Activated CD4-positive, CD25-positive, alpha-beta regulatory T cell (primary cell): ENCODE measurements around the gene RAB40C.

ENCODE experiments used
- DNase-seq, 4 experiments: peaks; one replicate each; lab custom pipeline; 2025; lab: John Stamatoyannopoulos, UW

RAB40C gene

GRCh38 chr16:646679-647172 lies 56.9 kb downstream of the RAB40C start:
- no peak for DNase-seq

GRCh38 chr16:647173-647902 lies 57.5 kb downstream of the RAB40C start:
- DNase-seq: no peak

- DNase-seq: peak in 1 of 4 experiments; percentile 16
Observed at GRCh38 chr16:648071-648780, 58.4 kb downstream of the RAB40C start.

GRCh38 chr16:648781-649589 lies 59.1 kb downstream of the RAB40C start, which contains the start of gene WDR90:
Gene WDR90 (plus strand): TSS chr16:649365. CDS start chr16:649417, 52 bp downstream.
- DNase-seq: peak; percentile 80 to 90 (median 86)

- no peak for DNase-seq
Observed at GRCh38 chr16:649631-650030, 59.8 kb downstream of the RAB40C start.

GRCh38 chr16:651844-652243 lies 62.0 kb downstream of the RAB40C start:
- no peak for DNase-seq

DNA sequence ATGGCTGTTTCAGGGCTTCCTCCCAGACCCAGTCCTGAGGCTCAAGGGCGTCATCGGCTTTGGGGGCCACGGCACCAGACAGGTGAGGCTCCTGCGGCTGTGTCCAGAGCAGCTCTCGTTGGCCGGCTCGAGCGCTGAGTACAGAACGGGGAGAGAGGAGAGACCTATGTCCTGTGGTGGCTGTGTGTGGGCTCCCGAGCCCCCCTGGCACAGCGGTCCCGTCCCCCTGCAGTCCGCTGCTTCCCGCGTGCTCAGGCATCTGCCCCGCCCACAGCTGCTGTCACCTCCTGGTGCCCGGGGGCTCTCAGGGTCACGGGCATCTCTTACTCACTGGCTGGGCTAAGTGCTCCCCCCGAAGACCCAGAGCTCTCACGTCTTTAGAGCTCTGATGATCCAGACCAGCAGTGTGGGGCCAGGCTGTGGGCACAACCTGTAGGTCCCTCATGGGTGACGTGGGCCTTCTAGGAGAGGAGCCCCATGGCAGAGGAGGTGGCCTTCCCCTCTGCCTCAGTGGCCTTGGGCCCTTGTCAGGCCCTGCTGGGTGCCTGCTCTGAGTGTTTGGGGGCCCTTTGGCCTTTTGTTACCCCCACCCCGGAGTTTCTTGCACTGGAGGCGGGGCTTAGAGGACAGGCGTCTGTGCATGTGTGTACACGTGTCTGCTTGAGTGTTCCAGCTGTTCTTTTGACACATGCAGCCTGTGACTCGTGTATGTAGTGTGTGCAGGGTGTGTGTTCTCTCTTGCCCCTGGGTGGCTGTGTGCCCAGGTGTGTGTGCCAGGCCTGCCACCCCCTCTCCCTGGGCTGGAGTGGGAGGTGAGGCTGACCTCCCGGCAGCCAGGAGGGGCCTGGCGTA lies 62.8 kb downstream of the RAB40C start:
- no peak for DNase-seq

DNA sequence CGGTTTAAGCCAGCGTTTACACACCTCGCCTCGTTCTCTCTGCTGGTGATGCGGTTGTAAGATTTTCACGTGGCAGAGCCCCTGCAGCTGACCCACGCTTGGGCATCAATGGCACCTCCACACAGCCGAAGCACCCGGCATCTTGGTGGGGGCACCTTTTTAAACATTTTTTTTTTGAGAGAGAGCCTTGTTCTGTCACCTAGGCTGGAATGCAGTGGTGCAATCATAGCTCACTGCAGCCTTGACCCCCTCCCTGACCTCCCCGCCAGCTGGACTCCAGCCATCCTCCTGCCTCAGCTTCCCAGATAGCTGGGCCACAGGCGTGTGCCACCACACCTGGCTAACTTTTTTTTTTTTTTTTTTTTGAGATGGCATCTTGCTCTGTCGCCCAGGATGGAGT lies 64.2 kb downstream of the RAB40C start:
- no peak for DNase-seq

DNA sequence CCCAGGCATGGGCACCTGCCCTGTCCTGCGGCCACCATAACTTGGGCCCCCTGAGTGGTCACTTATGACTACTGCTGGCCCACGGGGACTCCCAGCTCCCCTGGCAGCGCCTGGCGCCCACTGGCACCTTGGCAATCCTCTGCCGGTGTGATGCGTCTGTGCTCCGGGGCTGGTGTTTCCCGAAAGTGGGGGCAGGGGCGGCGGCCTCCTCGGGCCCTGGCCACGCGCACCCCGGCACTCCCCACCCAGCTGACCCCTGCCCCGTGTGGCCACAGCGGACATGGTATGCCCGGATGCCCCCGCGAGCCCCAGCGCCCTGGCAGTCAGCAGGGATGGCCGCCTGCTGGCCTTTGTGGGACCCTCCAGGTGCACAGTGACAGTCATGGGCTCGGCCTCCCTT lies 67.6 kb downstream of the RAB40C start:
- no peak for DNase-seq

DNA sequence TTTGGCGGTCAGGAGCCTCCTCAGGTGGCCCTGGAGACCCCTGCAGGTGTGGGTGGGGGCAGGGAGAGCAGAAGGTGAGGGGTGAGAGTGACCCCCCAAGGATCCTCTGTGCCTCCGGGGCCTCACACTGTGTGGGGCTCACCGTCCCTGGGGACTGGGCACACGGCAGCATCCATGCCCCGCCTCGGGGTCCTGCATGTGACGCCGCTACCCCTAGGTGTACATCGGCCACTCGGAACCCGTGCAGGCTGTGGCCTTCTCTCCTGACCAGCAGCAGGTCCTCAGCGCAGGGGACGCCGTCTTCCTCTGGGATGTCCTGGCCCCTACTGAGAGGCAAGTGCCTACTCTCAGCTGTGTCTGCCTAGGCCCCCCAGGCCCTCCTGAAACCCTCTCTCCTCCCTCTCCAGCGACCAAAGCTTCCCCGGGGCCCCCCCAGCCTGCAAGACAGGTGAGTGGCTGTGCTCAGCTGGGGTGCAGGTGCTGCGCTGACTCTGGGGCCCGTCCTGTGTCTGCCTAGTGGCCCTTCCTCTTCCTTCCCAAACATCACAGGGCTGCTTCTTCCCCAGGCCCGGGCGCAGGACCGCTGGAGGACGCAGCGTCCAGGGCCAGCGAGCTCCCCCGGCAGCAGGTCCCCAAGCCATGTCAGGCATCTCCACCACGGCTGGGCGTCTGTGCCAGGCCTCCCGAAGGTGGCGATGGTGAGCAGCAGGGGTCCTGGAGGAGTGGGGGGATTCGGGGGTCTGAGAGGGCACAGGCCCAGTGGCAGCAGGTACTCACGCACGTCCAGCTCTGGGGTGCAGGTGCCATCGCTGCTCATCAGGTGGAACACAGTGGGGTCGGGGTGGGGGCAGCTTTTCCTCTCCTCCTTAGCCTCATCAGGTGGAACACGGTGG lies 69.1 kb downstream of the RAB40C start:
- DNase-seq: no peak

GRCh38 chr16:659618-660017 lies 69.8 kb downstream of the RAB40C start:
- DNase-seq: no peak

GRCh38 chr16:660132-660458 lies 70.2 kb downstream of the RAB40C start:
- DNase-seq: no peak

GRCh38 chr16:660459-661183 lies 70.8 kb downstream of the RAB40C start:
- DNase-seq: peak; percentile 45 to 66 (median 52)

GRCh38 chr16:661184-661821 lies 71.4 kb downstream of the RAB40C start:
- no peak for DNase-seq

DNA sequence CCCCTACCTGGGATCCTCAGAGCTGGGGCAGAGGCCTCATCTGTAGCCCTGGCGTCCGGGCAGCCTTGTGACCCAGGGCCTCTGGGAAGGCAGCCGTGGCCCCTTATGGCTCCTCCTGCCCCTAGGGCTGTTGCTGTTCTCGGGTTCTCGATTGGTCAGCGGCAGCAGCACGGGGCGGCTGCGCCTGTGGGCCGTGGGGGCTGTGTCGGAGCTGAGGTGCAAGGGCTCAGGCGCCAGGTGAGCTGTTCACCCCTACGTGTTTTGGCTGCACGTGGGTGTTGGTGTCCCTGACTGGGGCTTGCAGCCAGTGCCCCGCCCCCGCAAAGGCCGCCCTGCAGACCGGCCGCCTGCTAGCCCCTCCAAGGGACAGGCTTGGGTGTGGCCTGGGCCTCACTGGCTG lies 72.2 kb downstream of the RAB40C start:
- DNase-seq: no peak

GRCh38 chr16:662597-662996 lies 72.7 kb downstream of the RAB40C start:
- DNase-seq: no peak

DNA sequence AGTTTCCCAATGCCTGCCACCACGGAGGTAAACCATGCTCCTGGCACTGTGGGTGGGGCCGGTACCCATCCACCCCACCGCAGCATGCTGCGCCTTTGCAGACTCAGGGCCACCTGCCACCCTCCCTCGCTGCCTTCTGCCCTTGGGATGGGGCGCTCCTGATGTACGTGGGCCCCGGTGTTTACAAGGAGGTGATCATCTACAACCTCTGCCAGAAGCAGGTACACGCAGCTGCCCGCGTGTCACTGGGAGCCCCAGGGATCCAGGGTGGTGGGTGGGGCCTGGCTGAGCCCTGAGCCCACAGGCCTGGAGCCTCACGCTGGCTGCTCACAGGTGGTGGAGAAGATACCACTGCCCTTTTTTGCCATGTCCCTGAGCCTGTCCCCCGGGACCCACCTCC lies 76.7 kb downstream of the RAB40C start:
- no peak for DNase-seq

DNA sequence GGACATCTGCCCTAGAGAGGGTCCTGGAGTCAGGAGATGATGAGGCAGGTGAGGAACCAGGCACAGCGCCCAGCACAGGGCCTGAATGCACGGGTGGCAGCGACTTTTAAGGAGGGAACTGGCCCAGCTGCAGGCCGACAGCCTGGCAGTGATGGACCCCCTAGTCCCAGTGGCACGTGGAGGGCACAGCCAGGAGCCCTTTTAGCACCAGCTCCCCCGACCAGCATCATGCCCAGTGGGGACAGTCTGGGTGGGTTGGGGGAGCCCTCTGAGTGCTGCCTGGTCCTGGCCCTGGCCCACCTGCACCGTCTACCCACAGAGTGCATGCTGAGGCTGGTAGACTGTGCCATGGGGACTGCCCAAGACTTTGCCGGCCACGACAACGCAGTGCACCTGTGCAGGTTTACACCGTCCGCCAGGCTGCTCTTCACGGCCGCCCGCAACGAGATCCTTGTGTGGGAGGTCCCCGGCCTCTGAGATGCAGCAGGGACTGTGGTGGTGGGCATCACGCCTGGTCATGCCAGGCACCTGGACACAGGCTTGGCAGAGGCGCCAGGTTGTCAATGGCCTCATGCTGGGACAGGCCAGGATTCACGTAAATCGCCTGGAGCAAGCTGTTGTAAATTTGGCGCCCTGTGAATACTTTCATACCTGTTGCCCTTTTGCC lies 77.4 kb downstream of the RAB40C start:
- DNase-seq: no peak
